IMR-90 (cell line): ENCODE results near the gene LAMA4. TPM values are rescaled to one million over a fixed set of nuclear protein-coding genes. Genes with fewer than 3 reads are reported as not detected.

Experiments
- ATAC-seq: fragments of 200-7000 bp; cut with Tn5 transposase; 2 replicates; pipeline ENCODE4 v1.9.1; 2020; ENCODE audit warnings: low read depth, mild to moderate bottlenecking, moderate library complexity
- BruUV-seq: library from RNA; stranded (reverse); fragments of 400-500 nt; replicated peaks from 2 replicates; lab custom pipeline; 2021; lab: Mats Ljungman, UMichigan
- CTCF ChIA-PET: fragments of 300-600 bp; formaldehyde crosslinking; extraction: SDS; loops from one replicate; lab custom pipeline; 2021; ENCODE audit warnings: antibody characterized with exemption; lab: Yijun Ruan, JAX
- POLR2A ChIA-PET: fragments of 300-600 bp; sonication (Branson Sonifier 250); formaldehyde crosslinking; loops from one replicate; lab custom pipeline; 2022; ENCODE audit warnings: antibody characterized with exemption; ENCODE audit not compliant: unreplicated experiment; lab: Charles Lee
- DNase-seq: peaks from one replicate; pipeline ENCODE4 v3.0.0; 2013
- H2AFZ ChIP-seq: replicated peaks from 2 replicates; pipeline ENCODE3; 2013; ENCODE audit warnings: low read length, mild to moderate bottlenecking; ENCODE audit not compliant: poor library complexity
- H2AK5ac ChIP-seq: 2 replicates; pipeline ENCODE4 v1.6.1; 2013; ENCODE audit warnings: low read depth, low read length, inconsistent platforms
- H2AK9ac ChIP-seq: replicated peaks from 2 replicates; pipeline ENCODE3; 2013; ENCODE audit warnings: mild to moderate bottlenecking, low read depth, low read length, moderate library complexity; ENCODE audit not compliant: poor library complexity
- H2BK120ac ChIP-seq: 2 replicates; pipeline ENCODE4 v1.6.1; 2013; ENCODE audit warnings: low read depth, low read length, inconsistent platforms
- H2BK15ac ChIP-seq: 3 replicates; pipeline ENCODE4 v1.6.1; 2013; ENCODE audit warnings: low read depth, low read length, inconsistent platforms
- H2BK20ac ChIP-seq: 2 replicates; pipeline ENCODE4 v1.6.1; 2013; ENCODE audit warnings: low read depth, mild to moderate bottlenecking, inconsistent platforms, low read length, moderate library complexity
- H2BK5ac ChIP-seq: 2 replicates; pipeline ENCODE4 v1.6.1; 2013; ENCODE audit warnings: mild to moderate bottlenecking, low read depth, low read length, inconsistent platforms; ENCODE audit not compliant: poor library complexity, severe bottlenecking
- H3K14ac ChIP-seq: replicated peaks from 2 replicates; pipeline ENCODE4 v1.6.1; 2013; ENCODE audit warnings: low read depth, low read length, inconsistent platforms
- H3K18ac ChIP-seq: 2 replicates; pipeline ENCODE4 v1.6.1; 2013; ENCODE audit warnings: low read depth, low read length, control low read depth
- H3K23ac ChIP-seq: 2 replicates; pipeline ENCODE4 v1.6.1; 2013; ENCODE audit warnings: low read depth, low read length, inconsistent platforms
- H3K27ac ChIP-seq: 2 replicates; pipeline ENCODE4 v1.5.1; 2013; ENCODE audit warnings: mild to moderate bottlenecking, control low read depth, low read length; ENCODE audit not compliant: insufficient read depth
- H3K27me3 ChIP-seq: 2 replicates; pipeline ENCODE4 v1.6.1; 2013; ENCODE audit warnings: low read length; ENCODE audit not compliant: control insufficient read depth, insufficient read depth
- H3K36me3 ChIP-seq: 2 replicates; pipeline ENCODE4 v1.6.1; 2013; ENCODE audit warnings: low read length, mixed read lengths; ENCODE audit not compliant: control insufficient read depth, insufficient read depth
- H3K4ac ChIP-seq: 2 replicates; pipeline ENCODE4 v1.6.1; 2013; ENCODE audit warnings: low read depth, low read length, inconsistent platforms
- H3K4me1 ChIP-seq: 2 replicates; pipeline ENCODE4 v1.6.1; 2013; ENCODE audit warnings: low read length, mixed read lengths; ENCODE audit not compliant: control insufficient read depth, insufficient read depth
- H3K4me2 ChIP-seq: 2 replicates; pipeline ENCODE4 v1.6.1; 2013; ENCODE audit warnings: low read depth, mild to moderate bottlenecking, control low read depth, low read length, moderate library complexity
- H3K4me3 ChIP-seq: 2 replicates; pipeline ENCODE4 v1.5.1; 2013; ENCODE audit warnings: low read depth, mild to moderate bottlenecking, control low read depth, low read length, moderate library complexity; ENCODE audit not compliant: insufficient read depth
- H3K56ac ChIP-seq: 2 replicates; pipeline ENCODE4 v1.6.1; 2013; ENCODE audit warnings: low read length, inconsistent platforms; ENCODE audit not compliant: insufficient read depth; ENCODE audit errors: extremely low read depth
- H3K79me1 ChIP-seq, 2 experiments: 2 replicates each; pipeline ENCODE4 v1.6.1; 2013; ENCODE audit warnings: low read length in 2 of 2, inconsistent platforms in 1 of 2, low read depth in 1 of 2
- H3K9ac ChIP-seq: 2 replicates; pipeline ENCODE4 v1.6.1; 2013; ENCODE audit warnings: low read depth, low read length, control low read depth
- H3K9me1 ChIP-seq: 2 replicates; pipeline ENCODE4 v1.6.1; 2013; ENCODE audit warnings: low read length, inconsistent platforms; ENCODE audit not compliant: insufficient read depth
- H3K9me3 ChIP-seq: 2 replicates; pipeline ENCODE4 v1.6.1; 2013; ENCODE audit warnings: low read length; ENCODE audit not compliant: control insufficient read depth, insufficient read depth
- H4K20me1 ChIP-seq: 2 replicates; pipeline ENCODE4 v1.6.1; 2013; ENCODE audit warnings: low read length, inconsistent platforms; ENCODE audit not compliant: insufficient read depth
- H4K5ac ChIP-seq: 2 replicates; pipeline ENCODE4 v1.6.1; 2013; ENCODE audit warnings: mild to moderate bottlenecking, low read depth, low read length, control low read depth
- H4K8ac ChIP-seq, 2 experiments: 2 replicates each; pipeline ENCODE4 v1.6.1; 2013; ENCODE audit warnings: low read depth in 2 of 2, low read length in 2 of 2, control low read depth in 1 of 2, inconsistent platforms in 1 of 2
- H4K91ac ChIP-seq: 2 replicates; pipeline ENCODE4 v1.6.1; 2013; ENCODE audit warnings: low read depth, low read length, inconsistent platforms; ENCODE audit not compliant: insufficient read depth
- BHLHE40 ChIP-seq: fragments of 150-350 bp; IDR thresholded peaks from 2 replicates; pipeline ENCODE4 v1.6.1; 2016; ENCODE audit warnings: mild to moderate bottlenecking, low read depth, low read length
- CEBPB ChIP-seq: IDR thresholded peaks from 2 replicates; pipeline ENCODE4 v1.6.1; 2012; ENCODE audit warnings: low read depth, low read length, improper control_type of control experiment
- CHD1 ChIP-seq: IDR thresholded peaks from 2 replicates; pipeline ENCODE4 v1.6.1; 2012; ENCODE audit warnings: low read depth, low read length, improper control_type of control experiment
- CTCF ChIP-seq: conservative IDR thresholded peaks from 2 replicates; pipeline ENCODE4 v1.5.1; 2012; ENCODE audit warnings: mild to moderate bottlenecking, low read depth, low read length, improper control_type of control experiment
- FOS ChIP-seq: fragments of 150-350 bp; IDR thresholded peaks from 2 replicates; pipeline ENCODE4 v1.6.1; 2016; ENCODE audit warnings: low read depth, low read length
- MAFK ChIP-seq: IDR thresholded peaks from 2 replicates; pipeline ENCODE4 v1.6.1; 2012; ENCODE audit warnings: low read depth, low read length, improper control_type of control experiment
- MAZ ChIP-seq: IDR thresholded peaks from 2 replicates; pipeline ENCODE4 v1.6.1; 2012; ENCODE audit warnings: low read depth, mild to moderate bottlenecking, low read length, improper control_type of control experiment, moderate library complexity, borderline replicate concordance
- MXI1 ChIP-seq: IDR thresholded peaks from 2 replicates; pipeline ENCODE4 v1.6.1; 2012; ENCODE audit warnings: low read depth, mild to moderate bottlenecking, low read length, moderate library complexity, borderline replicate concordance
- NFE2L2 ChIP-seq: fragments of 150-350 bp; IDR thresholded peaks from 2 replicates; pipeline ENCODE4 v1.6.1; 2016; ENCODE audit warnings: low read depth, mild to moderate bottlenecking, low read length
- POLR2A ChIP-seq: IDR thresholded peaks from 2 replicates; pipeline ENCODE4 v1.6.1; 2012; ENCODE audit warnings: mild to moderate bottlenecking, low read depth, low read length
- RAD21 ChIP-seq: IDR thresholded peaks from 2 replicates; pipeline ENCODE4 v1.6.1; 2012; ENCODE audit warnings: low read length, improper control_type of control experiment
- RCOR1 ChIP-seq: IDR thresholded peaks from 2 replicates; pipeline ENCODE4 v1.6.1; 2012; ENCODE audit warnings: mild to moderate bottlenecking, low read length, improper control_type of control experiment; ENCODE audit not compliant: insufficient replicate concordance
- RFX5 ChIP-seq: IDR thresholded peaks from 2 replicates; pipeline ENCODE4 v1.8.0; 2012; ENCODE audit warnings: low read depth, mild to moderate bottlenecking, low read length, moderate library complexity
- SMC3 ChIP-seq: fragments of 150-350 bp; IDR thresholded peaks from 2 replicates; pipeline ENCODE4 v1.6.1; 2016; ENCODE audit warnings: low read depth, mild to moderate bottlenecking, antibody characterized with exemption, low read length, moderate library complexity
- WGBS, 2 experiments: methylation state at CpG; one replicate each; pipeline versions ENCODE4 v1.1.5 to v1.1.7; 2013; ENCODE audit warnings: missing lambda C conversion rate in 2 of 2; ENCODE audit not compliant: insufficient read length in 1 of 2; ENCODE audit errors: extremely low coverage in 2 of 2; 5-methylcytosine and 5-hydroxymethylcytosine counted together
- dilution Hi-C: fragments of 300-500 bp; cut with HindIII; formaldehyde crosslinking; loops from one replicate; pipeline ENCODE4 v1.14.3; 2018; ENCODE audit warnings: low sequenced_read_pairs; ENCODE audit not compliant: unreplicated experiment
- in situ Hi-C: fragments of 300-500 bp; cut with MboI; formaldehyde crosslinking; loops from 3 replicates; pipeline ENCODE4 v1.14.3; 2019; ENCODE audit warnings: low sequenced_read_pairs, inconsistent platforms, mixed read lengths
- intact Hi-C: fragments of 100-400 bp; cut with micrococcal nuclease; formaldehyde crosslinking; loops from 2 replicates; pipeline ENCODE4 v1.10.0; 2022
- polyA plus RNA-seq, 3 experiments: library from polyadenylated mRNA; depleted of rRNA; stranded (reverse); fragments of >200 nt; gene quantifications; 2 replicates each; pipeline ENCODE4 v1.2.3, GENCODE V29; 2012; ENCODE audit warnings: low replicate concordance in 1 of 3
- total RNA-seq: library from RNA; depleted of rRNA; stranded (reverse); fragments of >200 nt; gene quantifications from 2 replicates; pipeline ENCODE4 v1.2.3, GENCODE V29; 2012

LAMA4 gene
- total and polyA plus RNA-seq, 2 of the 4 experiments (the other 2 are of a cell fraction): 33.9 to 35.8 TPM

GRCh38 chr6:112116221-112116620 is 138.1 kb downstream of the LAMA4 start:
- H3K56ac ChIP-seq: no peak overlapping the region
- no peak overlapping the region for H2AFZ ChIP-seq
- H3K9ac ChIP-seq: no peak overlapping the region
- DNase-seq (no peak), ATAC-seq (no peak)
- no peak overlapping the region for H2BK120ac ChIP-seq
- H3K9me1 ChIP-seq: peaks cover 6% of the 10 kb centered on the region
- H3K14ac ChIP-seq: no peak overlapping the region
- BruUV-seq: no TSS peak
- no peak overlapping the region for H3K23ac ChIP-seq
- no peaks in the 10 kb centered on the region for H3K9me3 ChIP-seq
- no peaks in the 10 kb centered on the region for H3K79me1 ChIP-seq
- H3K4ac ChIP-seq: no peak overlapping the region
- H3K18ac ChIP-seq: no peak overlapping the region
- H2BK15ac ChIP-seq: 0 out of 3 replicates have a peak overlapping the region, but pooled peaks have one; percentile 29
- in situ Hi-C loops (no loop called here), intact Hi-C loops (no loop called here), dilution Hi-C loops (no loop called here)
- no peak overlapping the region for H2BK5ac ChIP-seq
- TF ChIP-seq CEBPB (no peak), RAD21 (no peak), CTCF (no peak), NFE2L2 (no peak), CHD1 (no peak), RCOR1 (no peak), MXI1 (no peak), FOS (no peak), MAFK (no peak), MAZ (no peak), RFX5 (no peak), POLR2A (no peak), SMC3 (no peak), BHLHE40 (no peak)
- no peak overlapping the region for H2BK20ac ChIP-seq
- H3K27ac ChIP-seq: no peak overlapping the region
- no peaks in the 10 kb centered on the region for H3K27me3 ChIP-seq
- no peak overlapping the region; a peak in 1 of 4 replicates for H4K8ac ChIP-seq
- peaks cover 2% of the 10 kb centered on the region for H3K4me1 ChIP-seq
- CTCF ChIA-PET: interaction anchor here (1.3 kb wide), 1 partner anchor 28 kb away, joined by 3 read pairs; no protein-coding TSS in a partner anchor
- H3K36me3 ChIP-seq: peaks cover 68% of the 10 kb centered on the region
- WGBS, 2 experiments: no CpG with 5 or more reads among the region's 1 CpG
- no peak overlapping the region for H4K5ac ChIP-seq
- POLR2A ChIA-PET: no interaction called here
- no peak overlapping the region for H3K4me3 ChIP-seq
- no peak overlapping the region for H2AK9ac ChIP-seq
- no peak overlapping the region for H4K91ac ChIP-seq
- H4K20me1 ChIP-seq: no peaks in the 10 kb centered on the region
- no peak overlapping the region for H3K4me2 ChIP-seq
- no peak overlapping the region for H2AK5ac ChIP-seq
